Left ventricle myocardium superior (tissue), 1 donor: ENCODE data around the gene MREG. TPM values are rescaled to one million over a fixed set of nuclear protein-coding genes. Genes with fewer than 3 reads are reported as not detected.

Source experiments
- ATAC-seq: fragments of 200-7000 bp; cut with Tn5 transposase; one replicate; pipeline ENCODE4 v1.9.1; 2020; ENCODE audit warnings: mild to moderate bottlenecking, moderate library complexity
- DNase-seq: peaks from one replicate; pipeline ENCODE4 v3.0.0-alpha.2; 2020
- intact Hi-C: fragments of 100-400 bp; cut with micrococcal nuclease; formaldehyde crosslinking; loops from one replicate; pipeline ENCODE4 v1.11.0; 2022
- total RNA-seq: library from RNA; stranded (reverse); fragmentation: NEBNext Ultra II Directional; extraction: Animal tissue kit (Norgen Biotek cat#: 25700); gene quantifications from one replicate; pipeline ENCODE4 v1.2.1, GENCODE V29; 2021
- donor health status: DM: no; HTN: yes; CAD: no; lungs with severe emphysema.

Gene MREG
- total RNA-seq, 1 donor from 2014 or later = 0.84 TPM

GRCh38 chr2:215910180-215910579 is 103.2 kb downstream of the MREG start:
- DNase-seq (no peak), ATAC-seq (no peak)
- intact Hi-C loops = loop anchor here (10.0 kb wide), 1 partner anchor 455 kb away; no protein-coding TSS in a partner anchor

DNA sequence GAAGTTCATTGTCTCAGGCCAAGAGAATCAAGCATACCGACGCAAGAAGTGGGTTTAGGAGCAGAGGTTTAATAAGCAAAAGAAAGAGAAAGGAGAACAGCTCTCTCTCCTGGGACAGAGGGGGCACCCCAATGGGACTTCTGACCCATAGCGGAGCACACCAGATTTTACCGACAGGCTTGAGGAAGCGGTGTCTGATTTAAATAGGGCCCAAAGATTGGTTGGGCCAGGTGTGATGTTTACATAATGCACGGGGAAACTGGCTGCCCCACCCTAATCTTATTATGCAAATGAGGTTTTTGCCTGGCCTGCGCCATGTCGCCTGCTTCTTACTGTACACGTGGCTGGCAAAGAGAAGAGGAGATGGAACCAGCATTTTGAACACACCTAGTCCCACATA is 106.2 kb downstream of the MREG start:
- ATAC-seq (no peak), DNase-seq (no peak)
- intact Hi-C loops = no loop called here

DNA sequence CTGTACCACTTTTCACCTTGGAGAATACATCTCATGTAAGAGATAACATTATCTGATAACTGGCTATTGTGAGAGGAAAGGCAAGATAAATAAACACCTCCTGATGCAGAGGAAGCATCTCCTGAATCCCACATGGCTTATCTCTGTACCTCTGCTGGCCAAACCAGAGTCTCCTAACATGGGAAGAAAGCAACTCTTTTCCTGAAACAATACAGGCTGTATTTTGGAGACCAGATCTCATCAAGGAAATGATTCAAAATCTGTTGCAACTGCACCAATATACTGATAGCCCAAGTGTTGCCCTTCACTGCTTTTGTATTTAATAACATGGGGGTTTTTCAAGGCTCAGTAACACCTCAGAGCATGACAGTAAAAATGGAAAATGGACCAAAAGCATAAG is 106.9 kb downstream of the MREG start:
- DNase-seq = no peak
- intact Hi-C loops = no loop called here
- no peak for ATAC-seq

DNA sequence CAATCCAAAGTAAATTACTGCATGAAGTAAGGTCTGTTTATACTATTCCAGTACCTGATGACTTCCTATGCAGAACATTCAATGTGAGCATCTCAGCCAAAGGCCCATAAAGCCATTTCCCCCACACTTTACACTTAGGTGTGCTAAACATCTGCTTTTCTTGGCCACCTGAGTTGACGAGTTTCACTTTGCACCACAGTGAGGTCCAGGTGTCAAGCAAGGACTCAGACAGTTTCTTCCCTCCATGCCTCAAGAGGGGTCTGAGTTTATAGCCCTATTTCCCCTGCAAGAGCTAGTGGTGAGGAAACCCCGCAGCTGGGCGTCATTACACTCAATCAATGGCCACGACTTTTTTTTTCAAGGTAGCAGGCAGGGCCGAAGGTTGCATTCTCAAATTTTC is 107.7 kb downstream of the MREG start:
- ATAC-seq (no peak), DNase-seq (no peak)
- intact Hi-C loops = no loop called here

- intact Hi-C loops = no loop called here
- no peak for DNase-seq
- ATAC-seq = no peak
Observed at GRCh38 chr2:215904101-215904500, 109.2 kb downstream of the MREG start.

- no peak for DNase-seq
Observed at GRCh38 chr2:215903203-215903602, 110.1 kb downstream of the MREG start.

DNA sequence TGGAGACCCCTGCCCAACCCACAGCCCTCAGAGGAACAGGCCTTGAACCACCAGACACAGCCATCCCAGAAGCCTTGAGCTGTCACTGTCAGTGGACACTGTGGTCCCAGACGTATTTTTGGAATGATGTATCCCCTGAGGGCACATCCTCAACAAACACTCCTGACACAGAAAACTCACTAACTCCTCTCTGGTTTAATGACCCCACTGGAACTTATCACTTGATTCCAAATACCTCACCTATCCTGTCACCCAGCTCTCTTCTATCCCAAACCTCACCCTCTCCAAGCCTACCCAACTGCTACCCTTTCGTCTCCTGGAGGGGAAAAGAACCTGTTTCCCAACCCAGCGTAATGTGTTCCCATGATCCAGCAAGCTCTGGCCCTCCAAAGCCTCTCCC is 111.6 kb downstream of the MREG start:
- no peak for DNase-seq
- no peak for ATAC-seq
- intact Hi-C loops = no loop called here

More at GRCh38 chr2:215903203-215903602, 110.1 kb downstream of the MREG start:
- intact Hi-C loops = no loop called here
- no peak for ATAC-seq

GRCh38 chr2:215900843-215901242 is 112.5 kb downstream of the MREG start:
- intact Hi-C loops = no loop called here
- DNase-seq (no peak), ATAC-seq (no peak)

- DNase-seq (no peak), ATAC-seq (no peak)
- intact Hi-C loops = no loop called here
Observed at GRCh38 chr2:215900203-215900611, 113.1 kb downstream of the MREG start.

DNA sequence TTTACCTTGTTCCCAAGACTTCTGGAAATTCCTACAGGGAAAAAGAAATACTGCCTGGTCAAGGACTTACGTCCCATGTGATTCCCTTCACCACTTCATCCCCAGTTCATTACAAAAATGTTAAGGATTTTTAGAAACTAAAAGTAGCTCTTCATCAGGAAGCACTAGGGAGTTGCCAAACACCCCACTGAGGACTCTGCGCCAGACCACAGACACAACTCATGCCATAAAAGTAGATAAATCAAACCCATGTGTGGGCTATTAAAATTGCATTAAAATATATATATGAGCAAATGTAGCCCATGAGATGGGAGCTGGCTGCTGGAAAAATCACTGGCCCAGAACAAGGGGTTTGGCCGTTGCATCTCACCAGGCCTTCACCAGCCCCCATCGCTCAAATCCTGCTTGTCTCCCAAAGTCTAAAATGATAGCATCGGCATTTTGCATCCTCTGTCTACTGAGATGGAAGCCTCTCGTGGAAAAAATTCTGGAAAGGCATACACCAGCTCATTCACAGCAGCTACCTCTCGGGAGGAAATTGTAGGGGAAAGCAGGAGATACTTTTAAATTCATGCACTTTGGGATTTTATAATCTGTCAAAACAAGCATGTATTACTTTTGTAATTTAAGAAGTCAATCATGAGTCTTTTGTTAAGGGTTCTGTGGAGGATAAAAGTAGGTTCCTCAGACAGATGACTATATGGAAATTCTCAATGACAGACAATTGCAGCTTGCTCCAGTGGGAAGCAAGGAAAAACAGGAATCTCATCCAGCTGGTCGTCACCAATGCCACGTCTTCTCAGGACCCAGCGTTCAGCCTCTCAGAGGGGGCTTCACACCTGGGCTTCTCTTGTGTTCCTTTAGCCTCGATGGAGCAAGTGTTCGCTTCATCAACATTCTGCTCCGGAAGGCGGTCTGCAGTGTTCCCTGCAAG is 113.9 kb downstream of the MREG start:
- ATAC-seq = no peak
- intact Hi-C loops = no loop called here
- no peak for DNase-seq

DNA sequence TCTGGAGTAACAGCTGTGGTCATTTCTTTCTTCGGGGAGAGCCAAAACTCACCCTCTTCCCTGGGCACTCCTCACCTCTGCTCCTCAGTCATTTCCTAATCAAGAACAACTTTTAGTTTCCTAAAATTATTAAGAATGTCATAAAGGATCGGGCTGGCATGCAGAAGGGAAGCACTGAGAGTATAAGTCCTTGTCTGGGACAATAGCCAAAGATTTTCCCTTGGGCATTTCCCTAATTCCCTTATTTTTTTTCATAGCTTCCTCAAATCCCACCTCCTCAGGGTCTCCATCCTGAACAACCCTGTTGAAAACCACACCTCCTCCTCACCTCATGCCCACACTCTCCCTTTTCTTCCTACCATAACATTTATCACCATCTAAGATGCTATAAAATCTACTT is 115.0 kb downstream of the MREG start:
- intact Hi-C loops = no loop called here
- no peak for DNase-seq
- no peak for ATAC-seq

DNA sequence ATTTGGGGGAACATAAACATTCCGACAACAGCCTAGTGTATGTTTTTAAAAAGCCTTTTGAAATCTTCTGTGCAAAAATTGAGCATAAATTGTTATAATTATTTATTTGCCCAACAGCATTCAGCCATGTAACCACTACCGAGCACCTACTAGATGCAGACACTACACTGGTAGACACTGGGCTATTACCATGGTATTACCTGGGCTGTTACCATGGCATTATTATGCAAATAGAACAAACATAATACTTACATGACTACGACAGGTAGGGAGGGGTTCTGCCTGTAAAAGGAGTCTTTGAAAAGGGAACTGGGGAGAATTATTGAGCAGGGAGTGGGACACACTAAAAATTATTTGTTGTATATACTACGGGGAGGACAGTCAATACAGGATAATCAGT is 116.4 kb downstream of the MREG start:
- no peak for ATAC-seq
- no peak for DNase-seq
- intact Hi-C loops = no loop called here

- no peak for DNase-seq
- no peak for ATAC-seq
- intact Hi-C loops = no loop called here
Observed at GRCh38 chr2:215895330-215895729, 118.0 kb downstream of the MREG start.

Other genes with a start within 250 kb of the MREG start
- gene PECR, start 68.3 kb upstream of the MREG start, total RNA-seq = 6.1 TPM
- 0.15 TPM for gene TMEM169, start 68.4 kb upstream of the MREG start, total RNA-seq
- gene XRCC5, start 95.8 kb upstream of the MREG start, total RNA-seq = 129 TPM